IPS-18a (cell line): ENCODE measurements around the gene CPLANE2.

Experiments used
- H3K27ac ChIP-seq: one replicate; pipeline ENCODE4 v1.5.1; 2013; ENCODE audit warnings: low read length
- H3K27me3 ChIP-seq: one replicate; pipeline ENCODE4 v1.6.1; 2013; ENCODE audit warnings: mild to moderate bottlenecking, low read length; ENCODE audit not compliant: control insufficient read depth, insufficient read depth
- H3K36me3 ChIP-seq: one replicate; pipeline ENCODE4 v1.6.1; 2013; ENCODE audit warnings: low read depth, low read length; ENCODE audit not compliant: control insufficient read depth
- H3K4me1 ChIP-seq: one replicate; pipeline ENCODE4 v1.6.1; 2013; ENCODE audit warnings: low read depth, low read length; ENCODE audit not compliant: control insufficient read depth
- H3K4me3 ChIP-seq: one replicate; pipeline ENCODE4 v1.5.1; 2013; ENCODE audit warnings: low read length
- H3K9ac ChIP-seq: one replicate; pipeline ENCODE4 v1.6.1; 2013; ENCODE audit warnings: mild to moderate bottlenecking, low read length, moderate library complexity
- H3K9me3 ChIP-seq: one replicate; pipeline ENCODE4 v1.6.1; 2013; ENCODE audit warnings: low read depth, low read length; ENCODE audit not compliant: control insufficient read depth

CPLANE2 gene

DNA sequence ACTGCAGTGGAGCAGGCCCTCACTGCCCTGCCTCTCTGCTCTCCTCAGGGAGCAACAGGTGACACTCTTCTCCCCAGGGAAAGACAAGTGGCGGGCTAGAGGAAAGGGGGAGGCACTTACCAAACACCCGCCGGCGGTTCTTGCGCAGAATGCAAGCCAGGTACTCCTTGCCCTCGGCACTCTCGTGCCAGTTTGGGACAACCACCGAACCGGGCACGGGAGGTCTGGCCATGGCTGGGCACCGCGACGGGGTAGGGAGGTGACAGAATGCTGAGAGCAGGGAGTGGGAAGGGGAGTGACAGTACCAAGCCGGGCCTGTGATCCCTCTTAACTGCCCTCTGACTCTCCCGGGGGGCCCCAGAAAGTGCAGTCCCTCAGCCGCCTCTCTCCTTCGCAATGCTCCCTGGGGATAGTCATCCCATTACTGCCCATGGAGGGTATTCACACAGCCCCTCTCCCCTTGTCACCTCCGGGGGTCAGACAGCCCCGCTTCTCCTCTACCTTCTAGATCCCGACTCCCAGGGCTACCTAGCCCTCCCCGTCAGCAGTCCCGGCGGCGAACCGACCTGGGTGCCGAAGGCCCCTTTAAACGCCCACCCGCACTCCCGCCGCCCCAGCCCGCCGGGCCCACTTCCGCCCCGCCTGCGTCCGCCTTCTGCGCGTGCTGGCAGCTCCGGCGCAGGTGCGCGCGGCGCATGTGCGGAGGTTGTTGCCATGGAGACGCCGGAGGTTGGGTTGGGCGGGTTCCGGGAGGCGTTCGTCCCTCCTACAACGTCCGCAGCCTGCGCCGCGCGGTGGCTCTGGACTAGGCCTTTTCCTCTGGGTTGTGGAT lies at the start of gene CPLANE2:
Gene CPLANE2, minus strand, starts transcription at position 673 of the 832 bp plus-strand sequence. Its CDS starts 441 bp downstream, at position 232.
- peaks cover 5% of the 10 kb centered on the region for H3K27me3 ChIP-seq
- no peaks in the 10 kb centered on the region for H3K36me3 ChIP-seq
- no peaks in the 10 kb centered on the region for H3K9me3 ChIP-seq
- H3K4me1 ChIP-seq, result peaks cover 5% of the 10 kb centered on the region
- H3K4me3 ChIP-seq, result peak within 1 kb of the TSS; percentile 77
- H3K27ac ChIP-seq, result peak within 1 kb of the TSS; percentile 1
- peak within 1 kb of the TSS; percentile 61 for H3K9ac ChIP-seq

- Histone ChIP-seq H3K27me3 (no peaks in the 10 kb centered on the region), H3K9ac (no peak overlapping the region), H3K27ac (no peak overlapping the region), H3K4me1 (no peaks in the 10 kb centered on the region), H3K9me3 (no peaks in the 10 kb centered on the region), H3K36me3 (no peaks in the 10 kb centered on the region), H3K4me3 (no peak overlapping the region)
Measured at GRCh38 chr1:16286122-16286521, 49.1 kb upstream of the CPLANE2 start.

GRCh38 chr1:16281765-16282164 lies 44.8 kb upstream of the CPLANE2 start:
- no peak overlapping the region for H3K27ac ChIP-seq
- no peaks in the 10 kb centered on the region for H3K27me3 ChIP-seq
- no peaks in the 10 kb centered on the region for H3K36me3 ChIP-seq
- H3K4me3 ChIP-seq, result no peak overlapping the region
- H3K4me1 ChIP-seq, result no peaks in the 10 kb centered on the region
- H3K9ac ChIP-seq, result no peak overlapping the region
- H3K9me3 ChIP-seq, result no peaks in the 10 kb centered on the region

DNA sequence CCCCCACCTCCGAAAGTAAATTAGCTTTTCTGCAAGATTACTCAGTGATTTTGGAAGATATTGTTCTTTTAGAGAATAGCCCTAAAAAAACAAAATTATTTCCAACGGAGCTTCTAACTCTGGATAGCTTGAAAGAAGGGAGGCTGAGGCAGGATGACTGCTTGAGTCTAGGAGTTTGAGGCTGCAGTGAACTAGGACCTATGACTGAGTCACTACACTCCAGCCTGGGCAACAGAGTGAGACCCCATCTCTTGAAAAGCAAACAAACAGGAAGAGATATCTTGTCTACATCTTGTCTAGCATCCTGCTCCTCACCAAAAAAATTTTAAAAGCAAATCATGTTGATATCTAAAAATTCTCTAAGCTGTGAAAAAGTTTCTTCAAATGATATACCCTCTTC lies 42.2 kb upstream of the CPLANE2 start:
- H3K36me3 ChIP-seq, result no peaks in the 10 kb centered on the region
- H3K4me1 ChIP-seq, result no peaks in the 10 kb centered on the region
- no peaks in the 10 kb centered on the region for H3K9me3 ChIP-seq
- H3K9ac ChIP-seq, result no peak overlapping the region
- no peak overlapping the region for H3K4me3 ChIP-seq
- no peak overlapping the region for H3K27ac ChIP-seq
- H3K27me3 ChIP-seq, result no peaks in the 10 kb centered on the region

- no peaks in the 10 kb centered on the region for H3K4me1 ChIP-seq
- no peak overlapping the region for H3K4me3 ChIP-seq
- no peaks in the 10 kb centered on the region for H3K36me3 ChIP-seq
- H3K9ac ChIP-seq, result no peak overlapping the region
- no peaks in the 10 kb centered on the region for H3K27me3 ChIP-seq
- H3K9me3 ChIP-seq, result no peaks in the 10 kb centered on the region
- no peak overlapping the region for H3K27ac ChIP-seq
Measured at GRCh38 chr1:16276302-16277030, 39.5 kb upstream of the CPLANE2 start.

DNA sequence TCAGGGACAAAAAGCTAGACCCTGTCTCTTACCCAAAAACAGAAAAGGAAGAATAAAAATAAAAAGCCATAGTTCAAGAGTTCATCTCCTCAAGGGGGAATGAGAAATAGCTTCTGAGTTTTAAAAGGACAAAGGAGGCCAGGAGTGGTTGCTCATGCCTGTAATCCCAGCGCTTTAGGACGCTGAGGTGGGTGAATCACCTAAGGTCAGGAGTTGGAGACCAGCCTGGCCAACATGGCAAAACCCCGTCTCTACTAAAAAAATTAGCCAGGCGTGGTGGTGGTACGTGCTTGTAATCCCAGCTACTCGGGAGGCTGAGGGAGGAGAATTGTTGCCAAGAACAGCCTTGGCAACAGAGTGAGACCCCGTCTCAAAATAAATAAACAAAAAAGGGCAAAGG lies 38.6 kb upstream of the CPLANE2 start:
- no peaks in the 10 kb centered on the region for H3K9me3 ChIP-seq
- H3K4me1 ChIP-seq, result no peaks in the 10 kb centered on the region
- no peaks in the 10 kb centered on the region for H3K27me3 ChIP-seq
- H3K27ac ChIP-seq, result no peak overlapping the region
- H3K9ac ChIP-seq, result no peak overlapping the region
- H3K36me3 ChIP-seq, result no peaks in the 10 kb centered on the region
- H3K4me3 ChIP-seq, result no peak overlapping the region

GRCh38 chr1:16267690-16268180 lies 30.8 kb upstream of the CPLANE2 start:
- Histone ChIP-seq H3K4me1 (no peaks in the 10 kb centered on the region), H3K27ac (no peak overlapping the region), H3K9me3 (no peaks in the 10 kb centered on the region), H3K27me3 (no peaks in the 10 kb centered on the region), H3K4me3 (no peak overlapping the region), H3K36me3 (no peaks in the 10 kb centered on the region), H3K9ac (no peak overlapping the region)

DNA sequence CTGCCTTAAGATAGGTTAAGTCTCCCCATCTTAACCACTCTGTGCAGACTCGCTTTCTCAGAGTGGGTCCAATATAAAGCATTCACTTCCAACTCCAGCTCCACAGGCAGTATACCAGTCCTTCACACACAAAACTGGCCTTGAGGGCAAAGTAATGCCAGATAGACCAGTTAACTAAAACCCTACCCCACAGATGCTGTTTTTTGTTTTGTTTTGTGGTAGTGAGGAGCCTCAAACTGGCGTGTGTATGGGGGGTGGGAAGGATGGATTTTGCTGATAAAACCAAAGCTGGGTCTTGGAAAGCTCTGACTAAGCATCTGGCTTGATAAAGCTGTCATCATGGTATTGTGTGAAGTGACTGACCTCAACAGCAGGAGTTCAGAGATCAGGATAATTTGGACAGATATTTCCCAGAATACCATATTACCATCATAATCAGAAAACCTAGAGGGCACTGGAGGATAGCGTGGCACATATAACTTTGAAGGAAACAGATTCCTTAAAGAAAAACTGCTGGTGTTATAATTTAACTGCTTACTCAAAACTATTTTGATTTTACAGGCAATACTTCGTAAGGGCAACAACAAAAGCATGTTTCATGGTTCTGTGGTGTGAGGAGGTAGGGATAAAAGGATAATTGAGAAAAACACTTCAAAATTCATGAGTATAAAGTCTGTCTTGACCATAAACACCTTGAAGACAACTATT lies 29.6 kb upstream of the CPLANE2 start:
- H3K27ac ChIP-seq, result no peak overlapping the region
- no peaks in the 10 kb centered on the region for H3K27me3 ChIP-seq
- no peak overlapping the region for H3K4me3 ChIP-seq
- no peaks in the 10 kb centered on the region for H3K9me3 ChIP-seq
- H3K36me3 ChIP-seq, result no peaks in the 10 kb centered on the region
- no peaks in the 10 kb centered on the region for H3K4me1 ChIP-seq
- no peak overlapping the region for H3K9ac ChIP-seq

DNA sequence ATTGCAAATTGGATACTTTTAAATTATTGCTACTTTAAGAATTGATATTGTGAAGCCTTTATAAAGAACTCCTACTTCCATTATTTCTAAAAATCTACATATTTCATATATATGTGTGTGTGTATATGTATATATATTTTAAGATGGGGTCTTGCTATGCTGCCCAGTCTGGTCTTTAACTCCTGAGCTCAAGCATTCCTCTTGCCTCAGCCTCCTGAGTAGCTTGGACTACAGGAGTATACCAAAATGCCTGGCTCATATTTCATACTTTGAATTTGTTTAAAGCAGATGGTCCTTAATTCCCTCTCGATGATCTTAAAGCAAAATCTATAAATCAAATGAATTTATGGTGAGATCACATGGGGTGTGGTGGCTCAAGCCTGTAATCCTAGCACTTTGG lies 25.1 kb upstream of the CPLANE2 start:
- no peaks in the 10 kb centered on the region for H3K36me3 ChIP-seq
- no peak overlapping the region for H3K27ac ChIP-seq

GRCh38 chr1:16260814-16261213 lies 23.8 kb upstream of the CPLANE2 start:
- no peaks in the 10 kb centered on the region for H3K36me3 ChIP-seq

More for the DNA sequence above, 25.1 kb upstream of the CPLANE2 start:
- Histone ChIP-seq H3K9me3 (no peaks in the 10 kb centered on the region), H3K27me3 (no peaks in the 10 kb centered on the region), H3K4me1 (no peaks in the 10 kb centered on the region), H3K9ac (no peak overlapping the region), H3K4me3 (no peak overlapping the region)

DNA sequence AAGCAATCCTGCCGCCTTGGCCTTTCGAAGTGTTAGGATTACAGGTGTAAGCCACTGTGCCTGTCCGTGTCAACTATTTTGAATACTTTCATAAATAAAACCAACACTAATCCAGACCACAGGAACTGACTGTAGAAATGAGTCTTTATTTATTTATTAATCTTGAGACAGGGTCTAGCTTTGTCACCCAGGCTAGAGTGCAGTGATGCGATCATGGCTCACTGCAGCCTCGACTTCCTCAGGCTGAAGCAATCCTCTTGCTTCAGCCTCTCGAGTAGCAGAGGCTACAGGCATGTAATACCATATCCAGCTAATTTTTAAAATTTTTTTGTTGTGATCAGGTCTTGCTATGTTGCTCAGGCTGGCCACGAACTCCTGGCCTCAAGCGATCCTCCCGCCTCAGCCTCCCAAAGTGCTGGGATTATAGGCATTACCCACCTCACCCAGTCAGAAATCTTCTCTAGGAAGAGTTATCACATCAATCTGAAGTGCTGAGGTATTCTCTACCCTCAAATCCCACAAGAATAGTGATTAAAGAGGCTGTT lies 21.7 kb upstream of the CPLANE2 start:
- H3K27ac ChIP-seq, result no peak overlapping the region
- peaks cover 3% of the 10 kb centered on the region for H3K36me3 ChIP-seq
- no peaks in the 10 kb centered on the region for H3K9me3 ChIP-seq
- H3K27me3 ChIP-seq, result no peaks in the 10 kb centered on the region
- H3K4me1 ChIP-seq, result no peaks in the 10 kb centered on the region
- no peak overlapping the region for H3K9ac ChIP-seq
- H3K4me3 ChIP-seq, result no peak overlapping the region

More at GRCh38 chr1:16260814-16261213, 23.8 kb upstream of the CPLANE2 start:
- no peaks in the 10 kb centered on the region for H3K27me3 ChIP-seq
- H3K4me1 ChIP-seq, result no peaks in the 10 kb centered on the region
- no peak overlapping the region for H3K27ac ChIP-seq
- H3K9ac ChIP-seq, result no peak overlapping the region
- H3K4me3 ChIP-seq, result no peak overlapping the region
- H3K9me3 ChIP-seq, result no peaks in the 10 kb centered on the region
